ENCODE results near the gene KCNMB4.

DNA sequence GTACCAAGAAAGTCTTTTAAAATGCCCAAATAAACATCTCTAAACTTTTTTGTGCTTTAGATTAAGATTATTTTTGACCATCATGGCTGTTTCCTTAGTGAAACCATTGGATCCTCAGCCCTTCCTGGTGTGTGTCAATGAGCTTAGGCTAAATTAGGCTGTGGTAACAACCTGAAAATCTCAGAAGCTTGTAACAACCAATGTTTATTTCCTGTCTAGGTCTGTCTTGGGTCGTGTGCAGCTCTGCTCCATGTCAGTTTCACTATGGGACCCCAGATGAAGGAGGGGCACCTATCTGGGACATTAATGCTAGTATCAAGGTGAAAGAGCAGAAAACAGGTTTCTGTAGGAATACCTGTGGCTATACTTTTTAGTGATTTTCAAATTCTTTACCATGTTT, 49.9 kb downstream of the KCNMB4 start:
- TF ChIP-seq, protein P1, sequence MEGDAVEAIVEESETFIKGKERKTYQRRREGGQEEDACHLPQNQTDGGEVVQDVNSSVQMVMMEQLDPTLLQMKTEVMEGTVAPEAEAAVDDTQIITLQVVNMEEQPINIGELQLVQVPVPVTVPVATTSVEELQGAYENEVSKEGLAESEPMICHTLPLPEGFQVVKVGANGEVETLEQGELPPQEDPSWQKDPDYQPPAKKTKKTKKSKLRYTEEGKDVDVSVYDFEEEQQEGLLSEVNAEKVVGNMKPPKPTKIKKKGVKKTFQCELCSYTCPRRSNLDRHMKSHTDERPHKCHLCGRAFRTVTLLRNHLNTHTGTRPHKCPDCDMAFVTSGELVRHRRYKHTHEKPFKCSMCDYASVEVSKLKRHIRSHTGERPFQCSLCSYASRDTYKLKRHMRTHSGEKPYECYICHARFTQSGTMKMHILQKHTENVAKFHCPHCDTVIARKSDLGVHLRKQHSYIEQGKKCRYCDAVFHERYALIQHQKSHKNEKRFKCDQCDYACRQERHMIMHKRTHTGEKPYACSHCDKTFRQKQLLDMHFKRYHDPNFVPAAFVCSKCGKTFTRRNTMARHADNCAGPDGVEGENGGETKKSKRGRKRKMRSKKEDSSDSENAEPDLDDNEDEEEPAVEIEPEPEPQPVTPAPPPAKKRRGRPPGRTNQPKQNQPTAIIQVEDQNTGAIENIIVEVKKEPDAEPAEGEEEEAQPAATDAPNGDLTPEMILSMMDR (IDR thresholded peaks at IDR 0.05; ENCODE audit: low read depth, low read length) = no peak
- TF ChIP-seq MYC (IDR thresholded peaks at IDR 0.05; ENCODE audit: low read depth, low read length) = no peak
- no peak for TF ChIP-seq POLR2A (IDR thresholded peaks at IDR 0.05; ENCODE audit: extremely low read depth, insufficient read length)
- TF ChIP-seq, protein P2, sequence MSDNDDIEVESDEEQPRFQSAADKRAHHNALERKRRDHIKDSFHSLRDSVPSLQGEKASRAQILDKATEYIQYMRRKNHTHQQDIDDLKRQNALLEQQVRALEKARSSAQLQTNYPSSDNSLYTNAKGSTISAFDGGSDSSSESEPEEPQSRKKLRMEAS (IDR thresholded peaks at IDR 0.05; ENCODE audit: low read depth, low read length) = no peak
